ENCODE data around the gene PSEN1. TPM values are rescaled to one million over a fixed set of nuclear protein-coding genes. Genes with fewer than 3 reads are reported as not detected.
A peak's percentile ranks its signal among the peaks of the same experiment; 100 is the strongest.
"Not testable (repeated sequence)": the region's sequence is repeated elsewhere in the genome, so short reads cannot be mapped to it uniquely, and the experiment has no call there.

PSEN1 gene
- total RNA-seq, 2 donors from 2014 or later = 20.5 to 22.3 TPM

DNA sequence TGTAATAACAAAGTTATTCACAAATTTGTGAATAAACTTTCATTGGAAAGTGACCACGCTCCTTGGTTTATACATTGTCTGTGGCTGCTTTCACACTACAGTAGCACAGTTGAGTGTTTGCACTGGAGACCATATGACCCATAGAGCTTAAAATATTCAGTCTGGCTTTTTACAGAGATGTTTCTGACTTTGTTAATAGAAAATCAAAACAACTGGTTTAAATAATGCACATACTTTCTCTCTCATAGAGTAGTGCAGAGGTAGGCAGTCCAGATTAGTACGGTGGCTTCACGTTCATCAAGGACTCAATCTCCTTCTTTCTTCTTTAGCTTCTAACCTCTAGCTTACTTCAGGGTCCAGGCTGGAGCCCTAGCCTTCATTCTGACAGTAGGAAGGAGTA, 36.2 kb downstream of the PSEN1 start:
- no peaks in the 10 kb centered on the region for H3K4me1 ChIP-seq
- H3K36me3 ChIP-seq = peaks cover 55% of the 10 kb centered on the region
- no peak for DNase-seq (ENCODE audit: low spot score)
- TF ChIP-seq, protein P1, sequence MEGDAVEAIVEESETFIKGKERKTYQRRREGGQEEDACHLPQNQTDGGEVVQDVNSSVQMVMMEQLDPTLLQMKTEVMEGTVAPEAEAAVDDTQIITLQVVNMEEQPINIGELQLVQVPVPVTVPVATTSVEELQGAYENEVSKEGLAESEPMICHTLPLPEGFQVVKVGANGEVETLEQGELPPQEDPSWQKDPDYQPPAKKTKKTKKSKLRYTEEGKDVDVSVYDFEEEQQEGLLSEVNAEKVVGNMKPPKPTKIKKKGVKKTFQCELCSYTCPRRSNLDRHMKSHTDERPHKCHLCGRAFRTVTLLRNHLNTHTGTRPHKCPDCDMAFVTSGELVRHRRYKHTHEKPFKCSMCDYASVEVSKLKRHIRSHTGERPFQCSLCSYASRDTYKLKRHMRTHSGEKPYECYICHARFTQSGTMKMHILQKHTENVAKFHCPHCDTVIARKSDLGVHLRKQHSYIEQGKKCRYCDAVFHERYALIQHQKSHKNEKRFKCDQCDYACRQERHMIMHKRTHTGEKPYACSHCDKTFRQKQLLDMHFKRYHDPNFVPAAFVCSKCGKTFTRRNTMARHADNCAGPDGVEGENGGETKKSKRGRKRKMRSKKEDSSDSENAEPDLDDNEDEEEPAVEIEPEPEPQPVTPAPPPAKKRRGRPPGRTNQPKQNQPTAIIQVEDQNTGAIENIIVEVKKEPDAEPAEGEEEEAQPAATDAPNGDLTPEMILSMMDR (IDR thresholded peaks at IDR 0.05) = no peak
- H3K4me3 ChIP-seq = no peak overlapping the region
- H3K27ac ChIP-seq = no peak overlapping the region
- no peaks in the 10 kb centered on the region for H3K9me3 ChIP-seq
- no peaks in the 10 kb centered on the region for H3K27me3 ChIP-seq

DNA sequence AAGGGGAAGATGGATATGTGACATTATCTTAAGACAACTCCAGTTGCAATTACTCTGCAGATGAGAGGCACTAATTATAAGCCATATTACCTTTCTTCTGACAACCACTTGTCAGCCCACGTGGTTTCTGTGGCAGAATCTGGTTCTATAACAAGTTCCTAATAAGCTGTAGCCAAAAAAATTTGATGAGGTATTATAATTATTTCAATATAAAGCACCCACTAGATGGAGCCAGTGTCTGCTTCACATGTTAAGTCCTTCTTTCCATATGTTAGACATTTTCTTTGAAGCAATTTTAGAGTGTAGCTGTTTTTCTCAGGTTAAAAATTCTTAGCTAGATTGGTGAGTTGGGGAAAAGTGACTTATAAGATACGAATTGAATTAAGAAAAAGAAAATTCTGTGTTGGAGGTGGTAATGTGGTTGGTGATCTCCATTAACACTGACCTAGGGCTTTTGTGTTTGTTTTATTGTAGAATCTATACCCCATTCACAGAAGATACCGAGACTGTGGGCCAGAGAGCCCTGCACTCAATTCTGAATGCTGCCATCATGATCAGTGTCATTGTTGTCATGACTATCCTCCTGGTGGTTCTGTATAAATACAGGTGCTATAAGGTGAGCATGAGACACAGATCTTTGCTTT, 36.9 kb downstream of the PSEN1 start:
- no peak for DNase-seq (ENCODE audit: low spot score)
- H3K27me3 ChIP-seq = no peaks in the 10 kb centered on the region
- no peak overlapping the region for H3K27ac ChIP-seq
- TF ChIP-seq, protein P1 (IDR thresholded peaks at IDR 0.05) = peak; percentile 35 to 65
- no peaks in the 10 kb centered on the region for H3K4me1 ChIP-seq
- H3K36me3 ChIP-seq = peaks cover 50% of the 10 kb centered on the region
- no peaks in the 10 kb centered on the region for H3K9me3 ChIP-seq
- no peak overlapping the region for H3K4me3 ChIP-seq

DNA sequence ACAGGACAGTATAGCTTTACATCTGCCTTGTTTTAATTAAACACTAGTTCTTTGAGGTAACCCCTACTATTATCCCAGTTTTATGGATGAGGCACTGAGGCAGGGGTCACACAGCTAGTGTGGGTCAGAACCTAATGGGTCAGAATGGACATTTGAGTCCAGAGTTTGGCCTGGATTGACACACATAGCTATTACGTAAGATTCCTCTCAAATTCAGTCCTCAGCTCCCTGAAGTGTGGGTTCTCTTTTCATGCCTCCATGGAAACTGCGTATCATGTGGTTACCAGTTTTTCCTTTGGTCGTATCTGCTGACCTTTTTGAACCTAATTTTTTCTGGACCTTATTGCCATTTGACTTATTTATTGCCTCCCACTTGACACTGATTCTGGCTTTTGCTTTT, 40.4 kb downstream of the PSEN1 start:
- H3K4me1 ChIP-seq = peaks cover 0 to 7% of the 10 kb centered on the region in 2 donors
- DNase-seq (ENCODE audit: low spot score) = no peak
- H3K4me3 ChIP-seq = no peak overlapping the region
- H3K27me3 ChIP-seq = no peaks in the 10 kb centered on the region
- H3K36me3 ChIP-seq = peaks cover 39% of the 10 kb centered on the region
- H3K9me3 ChIP-seq = no peaks in the 10 kb centered on the region
- TF ChIP-seq, protein P1 (IDR thresholded peaks at IDR 0.05) = no peak
- no peak overlapping the region for H3K27ac ChIP-seq

DNA sequence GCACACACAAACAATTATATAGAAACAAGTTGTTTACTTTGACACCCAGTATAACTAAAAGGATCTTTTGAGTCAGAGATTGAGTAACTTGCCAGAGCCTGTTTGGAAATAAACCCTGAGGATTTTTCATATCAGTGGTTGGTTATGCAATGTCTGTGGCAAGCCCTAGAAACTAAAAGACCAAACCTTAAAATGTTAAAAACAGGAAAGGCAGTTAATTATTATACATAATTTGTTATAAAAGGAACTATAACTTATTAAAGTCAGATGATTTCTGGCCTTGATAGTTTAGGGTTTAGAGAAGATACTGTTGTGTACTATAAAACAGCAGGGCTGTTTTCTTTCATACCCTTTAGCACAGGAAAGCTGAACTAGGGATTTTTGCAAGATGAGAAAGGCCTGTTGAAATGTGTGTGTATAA, 44.1 kb downstream of the PSEN1 start:
- Histone ChIP-seq H3K9me3 (no peaks in the 10 kb centered on the region), H3K36me3 (peaks cover 17% of the 10 kb centered on the region), H3K4me1 (peaks cover 0 to 7% of the 10 kb centered on the region in 2 donors), H3K4me3 (no peak overlapping the region), H3K27ac (peak overlapping the region; percentile 59 to 82), H3K27me3 (no peaks in the 10 kb centered on the region)
- no peak for DNase-seq (ENCODE audit: low spot score)
- TF ChIP-seq, protein P1 (IDR thresholded peaks at IDR 0.05) = no peak

DNA sequence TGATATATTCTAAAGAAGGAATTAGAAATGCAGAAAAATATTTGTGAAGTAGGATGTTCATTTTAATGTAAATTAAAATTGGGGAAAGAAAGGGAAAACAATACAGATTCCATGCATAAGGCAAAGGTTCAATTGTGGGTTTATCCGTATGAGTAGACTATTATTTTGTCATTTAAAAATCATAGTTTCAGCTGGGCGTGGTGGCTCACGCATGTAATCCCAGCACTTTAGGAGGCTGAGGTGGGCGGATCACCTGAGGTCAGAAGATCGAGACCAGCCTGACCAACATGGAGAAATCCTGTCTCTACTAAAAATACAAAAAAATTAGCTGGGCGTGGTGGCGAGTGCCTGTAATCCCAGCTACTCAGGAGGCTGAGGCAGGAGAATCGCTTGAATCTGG, 44.7 kb downstream of the PSEN1 start:
- not testable (repeated sequence) for H3K4me1 ChIP-seq; H3K4me3 ChIP-seq; H3K9me3 ChIP-seq; H3K27me3 ChIP-seq; DNase-seq (ENCODE audit: low spot score)
- Histone ChIP-seq H3K36me3 (peaks cover 16% of the 10 kb centered on the region), H3K27ac (peak overlapping the region in 1 of 2 donors; percentile 82)

DNA sequence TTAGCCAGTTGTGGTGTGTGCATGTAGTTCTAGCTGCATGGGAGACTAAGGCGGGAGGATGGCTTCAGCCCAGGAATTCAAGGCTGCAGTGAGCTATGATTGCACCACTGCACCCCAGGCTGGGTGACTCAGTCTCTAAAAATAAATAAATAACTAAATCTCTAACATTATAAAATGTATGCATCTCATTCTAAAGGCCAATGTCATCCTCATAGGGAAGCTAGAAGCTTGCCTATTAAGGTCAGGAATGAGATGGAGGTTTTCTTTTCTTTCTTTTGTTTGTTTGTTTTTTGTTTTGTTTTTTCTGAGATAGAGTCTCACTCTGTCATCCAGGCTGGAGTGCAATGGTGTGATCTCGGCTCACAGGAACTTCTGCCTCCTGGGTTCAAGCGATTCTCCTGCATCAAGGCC, 52.2 kb downstream of the PSEN1 start:
- peaks cover 37% of the 10 kb centered on the region for H3K36me3 ChIP-seq

More for the DNA sequence above, 52.2 kb downstream of the PSEN1 start:
- DNase-seq (ENCODE audit: low spot score) = no peak
- TF ChIP-seq, protein P1 (IDR thresholded peaks at IDR 0.05) = no peak
- H3K27me3 ChIP-seq = no peaks in the 10 kb centered on the region
- no peak overlapping the region for H3K4me3 ChIP-seq
- no peak overlapping the region for H3K27ac ChIP-seq
- H3K9me3 ChIP-seq = no peaks in the 10 kb centered on the region
- no peaks in the 10 kb centered on the region for H3K4me1 ChIP-seq

Data from right atrium auricular region (tissue), 2 donors.